HG02884 (cell line): Measurements from ENCODE around the gene LUZP4.
"Not testable (repeated sequence)": the region's sequence is repeated elsewhere in the genome, so short reads cannot be mapped to it uniquely, and the experiment has no call there.

Source experiments
- ATAC-seq: cut with Tn5 transposase; IDR thresholded peaks from one replicate; pipeline ENCODE4 v1.9.1; 2021; ENCODE audit warnings: mild to moderate bottlenecking, moderate library complexity; ENCODE audit not compliant: unreplicated experiment

The LUZP4 gene

DNA sequence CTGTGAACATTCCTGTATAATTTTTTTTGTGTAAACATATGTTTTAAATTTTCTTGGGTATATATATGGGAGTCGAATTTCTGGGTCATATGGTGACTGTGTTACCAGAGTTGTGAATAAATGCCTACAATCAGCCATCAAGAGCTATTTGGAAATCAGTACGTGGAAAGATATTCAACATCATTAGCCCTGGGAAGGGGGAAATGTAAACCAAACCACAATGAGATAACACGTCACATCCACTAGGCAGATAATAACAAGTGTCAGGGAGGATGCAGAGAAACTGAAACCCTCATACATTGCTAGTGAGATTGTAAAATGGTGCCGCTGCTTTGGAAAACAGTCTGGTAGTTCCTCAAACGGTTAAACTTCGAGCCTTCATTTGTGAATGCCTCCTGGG is 43.9 kb downstream of the LUZP4 start:
- no peak for ATAC-seq

DNA sequence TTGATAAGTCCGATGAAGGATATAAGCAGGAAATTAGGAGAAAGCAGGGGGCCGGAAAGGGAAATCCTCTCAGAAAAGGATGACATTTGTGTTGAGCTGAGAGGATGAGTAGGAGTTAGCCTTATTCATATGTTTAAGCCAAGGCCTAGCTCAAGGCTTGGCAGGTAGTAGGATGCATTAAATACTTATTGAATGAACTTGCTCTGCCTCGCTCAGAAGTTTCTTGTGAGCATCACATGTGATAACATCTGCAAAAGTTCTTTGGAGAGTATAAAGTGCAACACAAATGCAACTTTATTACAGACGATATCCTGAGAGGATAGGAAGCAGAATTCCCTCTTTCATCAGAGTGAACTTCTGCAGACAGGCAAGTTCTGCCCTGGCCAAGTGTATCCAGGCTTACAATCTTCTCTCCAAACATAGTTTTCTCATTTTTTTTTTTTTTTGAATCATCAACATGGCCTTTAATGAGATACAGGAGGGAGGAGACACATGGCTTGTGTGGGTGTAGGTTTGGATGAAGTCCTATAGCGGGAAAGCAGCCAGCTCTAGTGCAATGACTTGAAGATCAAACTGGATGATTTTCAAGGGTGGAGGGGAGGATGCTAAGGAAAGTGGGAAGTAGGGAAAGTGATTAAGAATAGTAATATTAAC is 48.1 kb downstream of the LUZP4 start:
- ATAC-seq: no peak

DNA sequence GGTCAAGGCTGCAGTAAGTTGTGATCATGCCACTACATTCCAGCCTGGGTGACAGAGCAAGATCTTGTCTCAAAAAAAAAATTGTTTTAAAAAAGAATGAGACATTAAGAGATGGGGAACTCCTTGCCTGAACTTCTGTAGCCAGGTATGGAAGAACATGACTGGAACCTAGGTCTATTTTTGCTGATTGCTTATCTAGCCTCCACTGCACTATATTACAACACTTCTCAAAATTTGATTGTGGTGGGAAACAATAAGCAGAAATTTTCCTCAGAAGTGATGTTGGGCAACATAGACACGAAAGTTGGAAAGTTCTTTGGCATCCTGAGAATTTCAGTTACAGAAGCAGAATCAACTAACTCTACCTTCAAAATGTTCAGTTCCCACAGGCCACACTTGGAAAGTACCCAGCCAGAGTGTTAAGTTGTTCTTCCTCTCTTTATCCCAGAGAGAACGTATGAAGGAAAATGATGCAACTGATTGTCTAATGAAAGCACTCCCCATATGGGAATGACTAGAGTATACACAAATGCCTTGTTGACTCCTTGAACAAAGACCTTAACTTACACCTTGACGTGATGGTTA is 50.0 kb downstream of the LUZP4 start:
- no peak for ATAC-seq

DNA sequence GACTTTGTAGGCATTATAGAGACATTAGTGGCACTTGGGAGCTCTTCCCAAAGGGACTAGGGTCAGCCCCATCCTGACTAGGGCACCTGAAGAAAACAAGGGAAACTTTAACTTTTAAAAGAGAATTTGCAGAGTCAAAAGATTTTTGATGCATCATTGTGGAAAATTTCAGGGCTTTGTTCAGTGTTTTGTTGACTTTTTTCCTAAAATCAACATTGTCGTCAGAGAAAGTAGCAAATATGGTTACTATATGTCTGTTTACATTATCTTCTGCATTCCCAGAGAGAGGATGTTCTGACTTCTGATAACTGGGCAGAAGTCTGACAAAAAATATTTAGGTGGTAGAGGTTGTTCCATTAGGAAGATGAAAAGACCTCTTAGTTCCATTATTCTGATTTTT is 51.9 kb downstream of the LUZP4 start:
- no peak for ATAC-seq

DNA sequence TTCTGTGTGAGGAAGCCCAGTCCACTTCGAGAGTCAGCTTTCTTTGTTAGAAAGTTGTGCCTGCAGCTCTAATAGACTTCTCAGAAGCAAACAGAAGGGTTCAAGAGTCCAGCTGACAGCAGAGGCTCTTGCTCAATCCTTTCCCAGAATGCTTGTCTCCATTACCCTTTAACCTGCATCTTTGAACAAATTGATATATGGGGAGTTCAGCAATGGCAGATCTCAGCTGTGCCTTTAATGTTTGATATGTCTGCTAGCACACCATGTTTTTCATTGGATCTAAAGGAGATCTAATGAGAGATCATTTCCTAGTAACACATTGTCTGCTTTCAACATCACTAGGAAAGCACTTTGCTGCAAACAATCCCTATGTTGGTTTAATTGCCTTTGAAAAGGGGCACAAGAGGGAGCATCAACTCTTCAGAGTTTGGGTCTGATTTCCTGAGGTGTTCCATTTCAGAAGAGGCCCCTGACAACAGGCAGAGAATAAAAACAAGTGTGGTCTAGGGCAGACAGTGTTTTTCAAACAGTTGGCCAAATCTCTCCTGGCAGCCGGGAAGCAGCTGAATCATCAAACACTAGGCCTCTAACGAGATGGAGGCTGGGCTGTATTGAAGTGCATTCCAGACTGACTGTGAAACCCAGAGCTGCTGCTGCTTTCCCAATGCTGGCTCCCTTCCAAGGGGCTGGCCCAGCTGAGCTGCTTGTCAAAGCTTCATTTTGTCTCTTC is 55.5 kb downstream of the LUZP4 start:
- ATAC-seq: no peak

DNA sequence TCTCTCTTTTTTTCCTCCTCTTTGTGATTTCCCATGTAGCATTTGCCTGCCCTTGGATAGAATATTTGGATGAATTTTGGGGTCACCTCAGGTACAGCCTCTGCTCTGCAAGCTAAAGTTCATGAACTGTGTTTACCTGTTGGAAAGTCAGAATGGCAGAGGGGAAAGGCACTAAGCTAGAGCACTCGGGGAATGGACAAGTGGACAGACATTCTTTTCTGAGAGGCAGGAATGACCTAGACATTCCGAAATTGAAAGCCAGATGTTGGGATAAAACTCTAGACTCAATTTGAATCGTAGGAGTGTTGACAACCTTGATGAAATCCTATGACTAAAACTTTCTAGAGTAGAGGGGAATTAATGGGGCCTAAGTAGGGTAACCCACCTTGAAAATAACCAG is 56.1 kb downstream of the LUZP4 start:
- ATAC-seq: no peak

DNA sequence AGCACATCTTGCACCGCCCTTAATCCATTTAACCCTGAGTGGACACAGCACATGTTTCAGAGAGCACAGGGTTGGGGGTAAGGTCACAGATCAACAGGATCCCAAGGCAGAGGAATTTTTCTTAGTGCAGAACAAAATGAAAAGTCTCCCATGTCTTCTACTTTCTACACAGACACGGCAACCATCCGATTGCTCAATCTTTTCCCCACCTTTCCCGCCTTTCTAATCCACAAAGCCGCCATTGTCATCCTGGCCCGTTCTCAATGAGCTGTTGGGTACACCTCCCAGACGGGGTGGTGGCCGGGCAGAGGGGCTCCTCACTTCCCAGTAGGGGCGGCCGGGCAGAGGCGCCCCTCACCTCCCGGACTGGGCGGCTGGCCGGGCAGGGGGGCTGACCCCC is 57.2 kb downstream of the LUZP4 start:
- ATAC-seq: not testable (repeated sequence)

DNA sequence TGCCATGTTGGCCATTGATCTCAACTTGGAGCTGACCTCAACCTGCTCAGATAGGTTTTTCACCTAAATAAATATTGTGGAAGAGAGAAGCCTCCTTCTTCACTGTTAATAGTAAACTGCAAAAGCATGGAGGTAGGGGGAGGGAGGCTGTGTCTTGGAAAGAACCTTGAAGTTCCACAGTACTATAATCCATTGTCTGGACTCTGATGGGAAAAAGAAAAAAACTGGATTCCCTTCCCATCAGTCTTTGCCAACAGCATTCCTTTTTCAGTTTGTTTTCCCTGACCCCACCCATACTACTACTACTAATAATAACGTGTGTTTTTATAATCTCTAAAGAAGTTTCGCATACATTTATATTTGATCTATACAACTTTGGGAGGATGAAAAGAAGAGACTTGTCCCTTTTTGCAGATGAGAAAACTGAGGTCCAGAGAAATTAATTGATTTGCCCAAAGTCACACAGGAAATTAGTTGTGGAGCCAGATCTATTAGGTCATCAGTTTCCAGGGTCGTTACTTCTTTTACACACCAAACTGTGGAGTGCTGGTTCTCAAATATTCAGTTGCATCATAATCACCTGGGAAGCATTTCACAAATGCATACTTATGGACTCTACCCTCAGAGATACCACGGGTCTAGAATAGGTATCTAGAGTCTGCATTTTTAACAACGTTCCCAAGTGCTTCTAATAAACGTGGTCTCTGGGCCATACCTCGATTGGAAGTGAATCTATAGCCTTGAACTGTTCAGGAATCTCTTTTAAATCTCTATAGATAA is 59.1 kb downstream of the LUZP4 start:
- no peak for ATAC-seq

DNA sequence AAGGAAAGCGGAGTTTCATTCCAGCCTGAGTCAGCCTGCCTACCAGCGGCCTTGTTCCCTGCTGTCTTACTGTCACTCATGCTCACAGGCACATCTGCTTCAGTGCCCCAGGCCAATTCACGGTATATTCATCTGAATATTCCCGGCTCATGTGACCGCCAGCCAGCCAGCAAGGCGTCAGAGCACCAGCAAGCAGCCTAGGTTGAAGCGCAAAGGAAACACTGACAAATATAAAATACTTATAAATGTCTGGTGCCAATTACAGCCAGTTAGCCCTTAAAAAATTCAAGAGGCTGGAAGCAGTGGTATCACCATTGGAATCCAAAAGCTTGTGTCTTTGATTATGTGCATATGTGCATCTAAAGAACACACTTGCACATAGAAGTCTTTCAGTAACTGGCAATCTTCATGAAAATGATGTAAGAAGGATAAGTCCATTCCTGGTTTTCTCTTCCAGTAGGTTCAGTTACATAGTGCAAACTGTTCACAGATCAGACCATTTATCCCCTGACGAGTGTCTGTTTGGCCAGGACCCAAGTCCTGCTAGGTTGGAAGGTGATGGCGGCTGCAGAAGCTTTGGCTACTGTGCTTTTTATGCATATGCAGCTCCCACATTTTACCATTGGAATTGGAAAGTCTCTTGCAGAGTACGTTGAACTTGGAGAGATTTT is 61.3 kb downstream of the LUZP4 start:
- no peak for ATAC-seq

DNA sequence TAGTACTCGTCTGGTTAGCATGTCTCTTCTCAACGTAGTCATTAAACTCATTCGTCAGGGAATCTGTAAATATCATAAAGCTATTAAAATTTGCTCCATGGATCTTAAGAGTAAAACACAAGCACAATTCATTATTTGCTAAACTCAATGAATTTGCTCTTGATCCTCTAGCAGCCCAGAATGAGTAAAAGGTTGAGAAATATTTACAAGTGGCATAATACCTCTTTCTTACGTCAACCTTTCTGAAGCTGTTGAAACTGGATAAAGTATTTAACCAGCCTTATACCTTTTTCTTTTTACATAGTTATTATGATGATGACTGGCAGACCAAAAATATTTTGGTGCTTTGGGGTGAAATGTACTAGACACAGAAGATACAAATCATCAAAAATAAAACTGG is 66.9 kb downstream of the LUZP4 start:
- no peak for ATAC-seq
